ENCODE data around the gene EXOC3L4. TPM values are rescaled to one million over a fixed set of nuclear protein-coding genes. Genes with fewer than 3 reads are reported as not detected.
A peak's percentile ranks its signal among the peaks of the same experiment; 100 is the strongest.

The EXOC3L4 gene
- total and polyA plus RNA-seq, 2 donors (not counting 1 experiment from before 2014, with no cell fraction given) = 0.39 to 0.50 TPM

DNA sequence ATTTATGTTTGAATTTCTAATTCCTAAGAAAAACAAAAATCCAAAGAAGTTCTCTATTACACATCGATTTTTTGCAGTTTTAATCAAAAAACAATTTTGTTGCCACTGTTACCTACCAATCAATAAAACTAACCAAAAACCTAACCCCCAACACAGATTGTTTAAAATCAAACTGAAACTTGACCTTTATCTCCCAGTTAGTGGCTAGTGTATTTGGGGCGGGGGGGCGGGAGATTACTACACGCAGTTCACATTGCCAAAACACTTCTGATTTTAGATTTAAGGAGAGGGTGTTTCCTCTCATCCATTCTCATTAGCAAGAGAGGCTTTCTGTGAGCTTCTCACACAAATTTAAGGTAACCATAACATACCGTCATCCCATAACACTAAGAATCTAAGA is 43.6 kb upstream of the EXOC3L4 start:
- no peak overlapping the region for H3K4me2 ChIP-seq (ENCODE audit: extremely low read depth, insufficient read depth, low read length)
- no peak for DNase-seq (ENCODE audit: low read depth in 2 of 2)
- H3K4me1 ChIP-seq (ENCODE audit: control insufficient read depth, extremely low read depth, insufficient read depth, low read length) = no peaks in the 10 kb centered on the region
- H3K4me3 ChIP-seq (replicated peaks in 1 of 4; ENCODE audit: control extremely low read depth in 1 of 4, insufficient read depth in 1 of 4, low read depth in 3 of 4, low read length in 4 of 4) = no peak overlapping the region
- TF ChIP-seq, protein P1, sequence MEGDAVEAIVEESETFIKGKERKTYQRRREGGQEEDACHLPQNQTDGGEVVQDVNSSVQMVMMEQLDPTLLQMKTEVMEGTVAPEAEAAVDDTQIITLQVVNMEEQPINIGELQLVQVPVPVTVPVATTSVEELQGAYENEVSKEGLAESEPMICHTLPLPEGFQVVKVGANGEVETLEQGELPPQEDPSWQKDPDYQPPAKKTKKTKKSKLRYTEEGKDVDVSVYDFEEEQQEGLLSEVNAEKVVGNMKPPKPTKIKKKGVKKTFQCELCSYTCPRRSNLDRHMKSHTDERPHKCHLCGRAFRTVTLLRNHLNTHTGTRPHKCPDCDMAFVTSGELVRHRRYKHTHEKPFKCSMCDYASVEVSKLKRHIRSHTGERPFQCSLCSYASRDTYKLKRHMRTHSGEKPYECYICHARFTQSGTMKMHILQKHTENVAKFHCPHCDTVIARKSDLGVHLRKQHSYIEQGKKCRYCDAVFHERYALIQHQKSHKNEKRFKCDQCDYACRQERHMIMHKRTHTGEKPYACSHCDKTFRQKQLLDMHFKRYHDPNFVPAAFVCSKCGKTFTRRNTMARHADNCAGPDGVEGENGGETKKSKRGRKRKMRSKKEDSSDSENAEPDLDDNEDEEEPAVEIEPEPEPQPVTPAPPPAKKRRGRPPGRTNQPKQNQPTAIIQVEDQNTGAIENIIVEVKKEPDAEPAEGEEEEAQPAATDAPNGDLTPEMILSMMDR (conservative IDR thresholded peaks at IDR 0.05 in 1 of 2, IDR thresholded peaks at IDR 0.05 in 1 of 2; ENCODE audit: low read depth in 1 of 2, low read length in 2 of 2) = no peak
- TF ChIP-seq EZH2 (IDR thresholded peaks at IDR 0.05; ENCODE audit: low read length, missing control alignments) = no peak
- H4K20me1 ChIP-seq (ENCODE audit: control insufficient read depth, extremely low read depth, insufficient read depth, low read length) = peaks cover 2% of the 10 kb centered on the region
- H2AFZ ChIP-seq (ENCODE audit: low read length) = no peak overlapping the region
- H3K27ac ChIP-seq (ENCODE audit: insufficient read depth, low read length) = no peak overlapping the region
- H3K9ac ChIP-seq (ENCODE audit: insufficient read depth, low read length) = no peak overlapping the region
- no peaks in the 10 kb centered on the region for H3K27me3 ChIP-seq (ENCODE audit: control insufficient read depth, insufficient read depth, low read length)
- peaks cover 2% of the 10 kb centered on the region for H3K36me3 ChIP-seq (ENCODE audit: control insufficient read depth, insufficient read depth, low read length)
- H3K9me3 ChIP-seq (ENCODE audit: control insufficient read depth, insufficient read depth, low read depth, low read length) = no peaks in the 10 kb centered on the region
- peaks cover 83% of the 10 kb centered on the region for H3K79me2 ChIP-seq (ENCODE audit: control insufficient read depth, insufficient read depth, low read length)

- H3K36me3 ChIP-seq (ENCODE audit: control insufficient read depth, insufficient read depth, low read length) = peaks cover 2% of the 10 kb centered on the region
- no peak for DNase-seq (ENCODE audit: low read depth in 2 of 2)
- TF ChIP-seq, protein P1 (conservative IDR thresholded peaks at IDR 0.05 in 1 of 2, IDR thresholded peaks at IDR 0.05 in 1 of 2; ENCODE audit: low read depth in 1 of 2, low read length in 2 of 2) = no peak
- TF ChIP-seq EZH2 (IDR thresholded peaks at IDR 0.05; ENCODE audit: low read length, missing control alignments) = no peak
These were observed 42.1 kb upstream of the EXOC3L4 start for GRCh38 chr14:103052407-103052806.

DNA sequence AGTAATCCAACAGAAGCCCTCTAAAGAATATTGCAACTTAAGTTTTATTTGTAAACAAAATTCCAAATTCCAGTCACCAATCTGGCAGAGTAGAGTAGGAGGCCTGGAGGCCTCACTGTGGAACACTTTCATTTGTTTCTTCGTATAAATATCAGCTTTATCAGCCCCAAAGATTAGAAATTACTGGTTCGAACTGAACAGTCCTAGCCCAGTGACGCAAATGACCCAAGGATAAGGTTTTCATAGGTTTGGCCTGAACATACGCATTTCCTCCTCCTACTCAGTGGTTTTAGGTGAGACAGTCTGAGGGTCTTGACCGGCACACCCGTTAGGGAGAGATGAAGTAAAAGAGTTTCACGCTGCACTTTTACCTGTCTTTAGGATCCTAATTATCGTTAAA is 38.8 kb upstream of the EXOC3L4 start:
- Histone ChIP-seq H4K20me1 (ENCODE audit: control insufficient read depth, extremely low read depth, insufficient read depth, low read length) (peaks cover 2% of the 10 kb centered on the region), H3K36me3 (ENCODE audit: control insufficient read depth, insufficient read depth, low read length) (peaks cover 2% of the 10 kb centered on the region), H3K4me2 (ENCODE audit: extremely low read depth, insufficient read depth, low read length) (peak overlapping the region; percentile 81), H3K4me3 (replicated peaks in 1 of 4; ENCODE audit: control extremely low read depth in 1 of 4, insufficient read depth in 1 of 4, low read depth in 3 of 4, low read length in 4 of 4) (peak overlapping the region; percentile 49 to 83 (median 70)), H3K79me2 (ENCODE audit: control insufficient read depth, insufficient read depth, low read length) (peaks cover 57% of the 10 kb centered on the region), H3K27ac (ENCODE audit: insufficient read depth, low read length) (peak overlapping the region; percentile 36), H2AFZ (ENCODE audit: low read length) (no peak overlapping the region), H3K9ac (ENCODE audit: insufficient read depth, low read length) (peak overlapping the region; percentile 18), H3K9me3 (ENCODE audit: control insufficient read depth, insufficient read depth, low read depth, low read length) (no peaks in the 10 kb centered on the region), H3K27me3 (ENCODE audit: control insufficient read depth, insufficient read depth, low read length) (no peaks in the 10 kb centered on the region), H3K4me1 (ENCODE audit: control insufficient read depth, extremely low read depth, insufficient read depth, low read length) (peaks cover 2% of the 10 kb centered on the region)
- DNase-seq (ENCODE audit: low read depth in 2 of 2) = no peak
- no peak for TF ChIP-seq EZH2 (IDR thresholded peaks at IDR 0.05; ENCODE audit: low read length, missing control alignments)
- TF ChIP-seq, protein P1 (conservative IDR thresholded peaks at IDR 0.05 in 1 of 2, IDR thresholded peaks at IDR 0.05 in 1 of 2; ENCODE audit: low read depth in 1 of 2, low read length in 2 of 2) = no peak

More at GRCh38 chr14:103052407-103052806, 42.1 kb upstream of the EXOC3L4 start:
- Histone ChIP-seq H3K9ac (ENCODE audit: insufficient read depth, low read length) (no peak overlapping the region), H3K79me2 (ENCODE audit: control insufficient read depth, insufficient read depth, low read length) (peaks cover 81% of the 10 kb centered on the region), H3K4me3 (replicated peaks in 1 of 4; ENCODE audit: control extremely low read depth in 1 of 4, insufficient read depth in 1 of 4, low read depth in 3 of 4, low read length in 4 of 4) (no peak overlapping the region), H3K27ac (ENCODE audit: insufficient read depth, low read length) (no peak overlapping the region), H3K4me1 (ENCODE audit: control insufficient read depth, extremely low read depth, insufficient read depth, low read length) (no peaks in the 10 kb centered on the region), H3K27me3 (ENCODE audit: control insufficient read depth, insufficient read depth, low read length) (no peaks in the 10 kb centered on the region), H3K4me2 (ENCODE audit: extremely low read depth, insufficient read depth, low read length) (no peak overlapping the region), H4K20me1 (ENCODE audit: control insufficient read depth, extremely low read depth, insufficient read depth, low read length) (peaks cover 2% of the 10 kb centered on the region), H3K9me3 (ENCODE audit: control insufficient read depth, insufficient read depth, low read depth, low read length) (no peaks in the 10 kb centered on the region), H2AFZ (ENCODE audit: low read length) (no peak overlapping the region)
